NCI-H1417 (cell line): ENCODE measurements around the gene ADAMTS2.

Experiments used
- DNase-seq, 3 experiments: peaks; one replicate each; lab custom pipeline; 2025; lab: John Stamatoyannopoulos, UW

Gene ADAMTS2

DNA sequence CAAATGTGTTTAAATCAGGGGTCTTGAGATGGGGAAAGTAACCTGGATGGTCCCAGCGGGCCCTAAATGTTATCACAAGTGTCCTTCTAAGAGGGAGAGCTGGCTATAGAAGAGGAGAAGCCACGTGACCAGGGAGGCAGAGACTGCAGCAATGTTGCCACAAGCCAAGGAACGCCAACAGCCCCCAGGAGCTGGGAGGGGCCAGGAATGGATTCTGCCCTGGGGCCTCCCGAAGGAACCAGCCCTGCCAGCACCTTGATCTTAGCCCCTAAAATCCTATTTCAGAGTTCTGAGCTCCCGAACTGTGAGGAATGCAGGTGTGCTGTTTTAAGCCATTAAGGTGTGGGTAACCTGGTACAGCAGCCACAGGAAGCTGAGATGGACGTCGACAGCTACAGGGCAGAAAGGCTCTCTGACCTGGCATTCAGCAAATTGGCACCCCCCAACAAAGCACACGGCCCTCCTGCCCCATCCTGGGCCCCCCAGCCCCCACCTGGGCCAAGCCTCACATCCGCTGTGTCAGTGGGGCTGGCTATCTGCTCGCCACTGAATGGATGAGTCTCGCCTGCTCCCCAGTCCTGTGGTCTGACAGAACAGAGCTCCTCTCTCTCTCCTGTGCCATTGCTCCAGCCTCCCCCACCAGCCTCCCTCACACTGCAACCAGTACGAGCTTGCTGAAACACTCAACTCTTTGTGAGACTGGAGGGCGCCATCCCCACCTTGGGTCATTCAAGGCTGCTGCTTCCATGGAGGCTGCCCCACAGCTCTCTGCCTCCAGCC is 78.8 kb downstream of the ADAMTS2 start:
- no peak for DNase-seq

DNA sequence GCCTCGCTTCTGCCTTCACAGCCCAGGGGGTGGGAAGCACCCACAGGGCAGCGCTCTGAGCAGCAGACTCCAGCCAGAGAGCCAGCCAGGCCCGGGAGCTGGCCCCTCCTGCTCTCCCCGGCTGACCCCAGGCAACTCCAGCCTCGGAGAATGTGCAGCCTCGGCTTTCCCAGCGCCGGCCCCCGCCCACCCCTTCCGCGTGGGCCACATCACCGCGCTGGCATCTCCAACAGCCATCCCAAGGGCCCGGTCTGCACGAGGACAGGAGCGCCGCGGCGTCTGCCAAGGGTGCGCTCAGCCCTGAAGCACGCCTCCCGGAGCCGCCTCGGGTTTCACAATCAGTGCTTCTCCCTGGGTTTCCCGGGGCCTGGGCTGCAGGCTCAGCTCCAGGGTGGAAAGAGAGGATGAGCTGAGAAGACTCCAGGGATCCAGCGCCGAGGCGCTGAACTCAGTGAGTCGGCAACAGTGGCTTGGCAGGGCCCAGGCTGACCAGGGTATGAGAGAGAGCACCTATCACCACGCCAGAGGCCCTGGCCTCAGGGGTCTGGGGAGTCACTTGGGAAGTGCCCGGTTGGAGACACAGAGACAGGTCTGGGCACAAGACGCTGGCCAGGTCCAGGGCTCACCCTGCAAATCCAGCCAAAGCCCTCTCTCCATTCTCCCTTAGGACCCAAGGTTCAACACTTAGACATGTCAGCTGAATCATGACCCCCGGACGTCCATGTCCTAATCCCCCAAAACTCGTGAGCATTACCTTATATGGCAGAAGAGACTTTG is 79.6 kb downstream of the ADAMTS2 start:
- DNase-seq = no peak

- DNase-seq = no peak
These were observed 80.3 kb downstream of the ADAMTS2 start for GRCh38 chr5:179264783-179265513.

DNA sequence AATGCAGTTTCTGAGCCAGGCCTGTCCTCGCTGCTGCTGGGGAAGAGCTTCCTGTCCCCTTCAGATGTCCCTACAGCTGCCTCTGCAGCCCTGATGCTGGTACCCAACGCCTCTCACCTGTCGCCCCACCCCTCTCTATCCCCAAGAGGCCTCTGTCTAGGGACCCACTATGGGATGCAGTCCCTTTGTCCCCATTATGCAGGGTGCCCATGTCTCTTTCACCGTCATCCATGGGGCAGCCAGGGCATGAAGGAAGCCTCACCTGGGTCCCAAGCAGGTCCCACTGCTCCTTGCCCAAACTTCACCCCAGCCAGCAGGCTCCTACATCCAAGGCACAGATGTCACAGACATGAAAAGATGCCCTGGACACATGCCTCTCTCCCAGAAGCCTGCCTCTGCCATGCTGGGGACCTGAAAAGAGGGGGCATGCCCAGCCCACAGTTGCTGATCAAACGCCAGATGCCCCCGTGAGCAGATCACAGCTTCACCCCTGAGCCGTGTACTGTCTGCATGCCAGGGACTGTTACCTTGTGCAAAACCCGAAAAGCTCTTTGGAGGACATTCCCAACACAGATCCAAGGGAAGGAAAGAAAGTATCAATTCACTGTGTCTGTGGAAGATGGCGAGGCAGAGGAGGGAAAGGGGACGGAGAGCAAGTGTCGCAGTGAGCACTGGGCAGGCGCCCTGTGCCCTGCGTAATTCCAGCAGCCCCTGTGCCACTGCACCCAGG is 81.0 kb downstream of the ADAMTS2 start:
- DNase-seq = no peak

DNA sequence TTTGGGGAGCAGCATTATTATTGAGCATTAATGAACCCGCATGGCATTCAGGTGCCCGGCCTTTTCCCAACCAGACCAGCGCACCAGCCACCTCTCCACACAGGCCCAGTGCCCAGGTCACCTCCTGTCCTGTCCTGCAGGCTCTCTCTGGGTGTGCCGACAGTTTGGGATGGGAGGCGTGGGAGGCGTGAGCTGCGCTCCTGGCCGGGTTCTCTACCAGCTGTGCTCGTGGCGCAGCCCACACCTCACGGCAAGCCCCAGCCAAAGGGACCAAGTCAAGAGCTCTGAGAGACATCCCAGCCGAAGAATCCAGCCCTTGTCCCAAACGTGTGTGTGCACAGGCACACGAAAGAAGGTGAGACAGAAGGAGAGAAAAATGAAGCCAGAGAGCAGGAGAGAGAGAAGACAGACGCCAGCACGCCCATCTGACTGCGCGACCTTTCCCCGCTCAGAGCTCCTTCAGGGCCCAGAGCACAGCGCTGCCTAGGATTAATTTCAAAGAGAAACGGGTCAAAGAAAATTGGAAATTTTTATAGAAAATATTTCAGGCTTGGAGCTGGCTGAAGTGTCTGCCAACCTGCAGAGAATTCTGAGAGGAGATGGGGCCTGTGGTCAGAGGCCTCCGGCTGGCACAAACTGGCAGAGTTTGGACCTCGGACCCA is 81.7 kb downstream of the ADAMTS2 start:
- no peak for DNase-seq

DNA sequence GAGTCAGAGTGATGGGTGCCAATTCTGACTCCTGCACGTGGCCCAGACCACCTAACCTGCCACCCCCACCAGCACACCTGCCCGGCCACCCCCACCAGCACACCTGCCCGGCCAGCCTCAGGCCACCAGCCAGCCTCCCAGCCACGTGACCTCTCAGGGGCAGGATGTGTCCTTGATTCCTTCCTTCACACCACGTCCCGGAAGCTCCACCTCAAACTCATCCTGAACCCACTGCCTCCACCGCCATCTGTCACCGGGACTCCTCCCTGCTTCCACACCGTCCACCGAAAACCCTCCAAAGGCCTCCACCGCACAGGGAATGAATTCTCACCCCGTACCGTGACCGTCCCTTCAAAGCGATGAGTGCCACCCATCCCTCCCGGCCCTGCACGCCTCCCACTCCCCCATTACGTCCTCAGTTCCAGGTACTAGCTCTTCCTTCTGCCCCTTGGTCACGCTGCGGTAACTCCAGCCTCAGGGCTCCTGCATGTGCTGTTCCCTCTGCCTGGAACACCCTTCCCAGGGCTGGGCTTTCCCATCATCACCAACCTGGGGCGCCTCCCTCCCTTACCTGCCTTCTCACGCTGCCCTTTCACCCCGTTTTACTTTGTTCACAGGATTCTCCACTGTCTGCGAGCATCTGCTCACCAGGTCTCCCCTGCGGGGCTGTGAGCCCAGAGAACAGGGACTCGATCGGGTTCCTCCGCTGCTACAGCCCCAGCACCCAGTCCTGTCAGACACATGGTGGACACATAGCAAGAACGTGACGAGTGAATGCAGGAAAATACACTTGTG is 82.9 kb downstream of the ADAMTS2 start:
- no peak for DNase-seq

- peak in 1 of 3 experiments; percentile 1 for DNase-seq
These were observed 83.7 kb downstream of the ADAMTS2 start for GRCh38 chr5:179261301-179262125.

- DNase-seq = no peak
These were observed 84.8 kb downstream of the ADAMTS2 start for GRCh38 chr5:179260324-179261070.

DNA sequence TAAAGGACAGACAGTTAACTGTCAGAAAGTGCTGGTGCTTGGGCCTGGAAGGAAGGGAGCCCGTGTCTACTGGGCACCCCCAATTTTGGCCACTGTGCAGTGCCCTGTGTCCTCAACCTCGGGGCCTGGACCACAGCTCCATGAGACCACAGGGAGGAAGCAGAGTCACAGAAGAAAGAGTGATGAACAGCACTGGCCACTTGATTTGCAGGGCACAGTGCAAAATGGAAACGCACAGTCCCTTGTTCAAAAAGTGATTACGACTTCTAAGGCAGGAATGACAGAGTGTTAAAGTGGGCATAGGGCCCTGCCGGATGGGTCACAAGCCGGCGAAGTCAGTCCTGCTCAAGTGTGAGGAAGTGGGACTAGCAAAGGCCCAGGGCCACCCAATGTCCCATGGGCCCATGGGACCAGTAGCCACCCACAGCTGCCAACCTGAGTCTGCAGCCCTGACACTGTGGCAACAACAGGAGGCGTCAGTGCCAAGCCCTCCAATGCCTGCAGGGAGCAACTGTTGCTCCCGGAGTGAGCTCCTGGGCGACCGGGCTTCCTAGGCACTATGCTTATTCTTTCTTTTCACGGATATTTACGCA is 85.4 kb downstream of the ADAMTS2 start:
- DNase-seq = no peak

- no peak for DNase-seq
These were observed 86.1 kb downstream of the ADAMTS2 start for GRCh38 chr5:179258922-179259730.

DNA sequence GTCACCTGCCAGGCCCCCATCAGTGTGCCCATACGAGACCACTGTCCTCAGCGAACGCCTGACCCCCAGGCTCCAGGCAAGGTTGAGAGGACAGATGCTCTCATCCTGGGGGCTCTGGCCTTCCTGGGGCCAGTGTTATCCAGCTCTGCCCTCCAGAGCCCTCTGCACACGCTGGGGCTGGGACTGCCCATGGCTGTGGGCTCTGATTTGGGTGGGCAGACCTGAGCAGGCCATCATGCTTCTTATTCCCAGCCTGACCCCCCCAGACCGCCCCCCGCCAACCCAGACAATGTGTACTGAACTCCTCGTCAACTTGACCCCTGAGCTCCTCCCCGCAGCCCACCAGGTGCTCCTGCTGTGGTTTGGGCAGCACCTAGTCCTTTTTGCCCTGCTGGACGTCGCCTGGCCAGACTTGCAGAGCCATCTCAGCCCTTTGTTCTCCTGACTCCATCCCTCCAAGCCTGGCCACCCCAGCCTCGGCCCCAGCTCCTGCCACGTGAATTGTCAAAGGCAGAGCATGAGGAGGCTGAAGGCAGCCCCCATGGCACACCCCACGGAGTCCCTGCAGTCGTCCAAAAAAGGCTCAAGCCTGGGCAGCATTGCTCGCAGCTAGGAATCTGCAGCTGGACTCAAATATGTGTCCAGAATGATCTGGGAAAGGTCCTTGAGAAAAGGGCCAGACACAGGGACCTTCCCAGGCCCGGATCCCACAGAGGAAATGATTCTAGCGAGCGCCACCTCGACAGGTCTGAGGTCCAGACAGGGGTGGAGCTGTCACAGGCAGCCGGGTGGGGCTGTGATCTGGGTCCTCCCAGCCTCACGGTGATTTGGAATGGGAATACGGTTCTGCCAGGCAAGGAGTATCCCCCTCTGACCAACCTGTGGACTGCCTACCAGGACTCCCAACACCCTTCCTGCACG is 87.0 kb downstream of the ADAMTS2 start:
- no peak for DNase-seq

- no peak for DNase-seq
These were observed 88.0 kb downstream of the ADAMTS2 start for GRCh38 chr5:179257176-179257682.

GRCh38 chr5:179256328-179257175 is 88.7 kb downstream of the ADAMTS2 start:
- DNase-seq = no peak

DNA sequence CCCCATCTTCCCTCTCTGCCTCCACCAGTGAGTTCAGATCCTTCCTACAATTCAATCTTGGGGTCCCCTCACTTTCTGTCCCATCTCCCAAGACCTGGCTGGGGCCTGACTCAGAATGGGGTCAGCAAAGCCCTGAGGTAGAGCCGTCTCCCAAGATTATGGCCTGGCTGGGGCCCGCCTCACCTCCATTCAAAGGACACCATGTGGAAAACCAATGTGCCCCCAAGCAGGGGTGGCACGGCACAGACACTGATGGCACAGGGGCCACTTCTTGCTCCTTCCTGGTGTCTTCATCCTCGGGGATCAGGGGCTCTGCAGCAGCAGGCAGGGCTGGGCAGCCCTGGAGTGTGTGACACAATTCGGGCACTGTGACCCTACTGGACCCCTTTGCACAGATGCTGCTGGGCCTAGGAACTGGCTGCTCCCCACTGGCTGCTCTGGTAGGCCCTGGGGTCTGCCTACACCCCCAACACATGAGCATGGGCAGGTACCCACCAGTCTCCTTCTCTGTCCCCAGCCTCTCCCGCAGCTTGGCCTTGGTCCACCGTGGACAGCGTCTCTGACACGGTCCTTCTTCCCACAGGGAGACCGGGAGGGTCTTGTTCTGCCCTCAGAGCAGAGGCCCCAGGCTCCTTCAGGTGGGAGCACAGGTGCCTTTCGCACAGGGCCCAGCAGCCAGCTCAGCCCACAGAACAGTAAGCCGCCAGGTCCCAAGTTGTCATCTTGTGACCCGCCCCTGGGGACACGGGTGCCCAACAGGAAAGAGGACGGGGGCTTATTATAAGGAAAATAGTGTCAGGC is 89.5 kb downstream of the ADAMTS2 start:
- no peak for DNase-seq
